SKM-1 (cell line): ENCODE measurements around the gene PRPF4.
"Not testable (repeated sequence)": the region's sequence is repeated elsewhere in the genome, so short reads cannot be mapped to it uniquely, and the experiment has no call there.

Experiments used
- DNase-seq: peaks from one replicate; lab custom pipeline; 2025; ENCODE audit not compliant: unreplicated experiment; lab: John Stamatoyannopoulos, UW

The PRPF4 gene

GRCh38 chr9:113275157-113276131 lies at the start of gene PRPF4, which contains the start of gene CDC26:
Gene PRPF4 (plus strand): TSS chr9:113275658. CDS start chr9:113275744, 86 bp downstream.
Gene CDC26 (minus strand): TSS chr9:113275572. CDS start chr9:113272507, 3,065 bp downstream.
- peak; percentile 38 for DNase-seq

- no peak for DNase-seq
Measured at GRCh38 chr9:113227436-113227835, 48.0 kb upstream of the PRPF4 start.

DNA sequence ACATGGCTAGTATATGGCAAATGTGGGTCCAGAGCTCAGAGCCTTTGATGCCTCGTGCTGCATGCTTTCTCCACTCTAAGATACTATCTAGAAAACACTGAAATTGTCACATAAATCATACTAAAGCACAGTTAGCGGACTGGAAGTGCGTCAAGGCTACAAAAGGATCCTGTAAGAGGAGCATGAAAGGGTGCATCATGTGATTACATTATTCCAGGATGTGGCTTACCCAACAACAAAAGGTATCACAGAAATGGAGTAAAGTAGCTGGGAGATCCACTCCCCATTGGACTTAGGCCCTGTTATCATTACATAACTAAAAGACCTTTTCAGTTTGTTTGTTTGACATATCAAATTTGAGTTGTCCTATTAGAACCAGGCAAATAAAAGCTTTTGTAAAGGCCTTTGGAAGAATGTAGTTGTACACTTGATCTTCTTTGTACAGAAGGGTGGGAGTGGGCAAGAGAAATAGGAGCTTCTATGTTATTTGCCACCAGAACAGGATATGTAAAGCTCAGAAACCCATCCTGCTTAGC lies 47.3 kb upstream of the PRPF4 start:
- DNase-seq: no peak

- no peak for DNase-seq
Measured at GRCh38 chr9:113231701-113232100, 43.8 kb upstream of the PRPF4 start.

DNA sequence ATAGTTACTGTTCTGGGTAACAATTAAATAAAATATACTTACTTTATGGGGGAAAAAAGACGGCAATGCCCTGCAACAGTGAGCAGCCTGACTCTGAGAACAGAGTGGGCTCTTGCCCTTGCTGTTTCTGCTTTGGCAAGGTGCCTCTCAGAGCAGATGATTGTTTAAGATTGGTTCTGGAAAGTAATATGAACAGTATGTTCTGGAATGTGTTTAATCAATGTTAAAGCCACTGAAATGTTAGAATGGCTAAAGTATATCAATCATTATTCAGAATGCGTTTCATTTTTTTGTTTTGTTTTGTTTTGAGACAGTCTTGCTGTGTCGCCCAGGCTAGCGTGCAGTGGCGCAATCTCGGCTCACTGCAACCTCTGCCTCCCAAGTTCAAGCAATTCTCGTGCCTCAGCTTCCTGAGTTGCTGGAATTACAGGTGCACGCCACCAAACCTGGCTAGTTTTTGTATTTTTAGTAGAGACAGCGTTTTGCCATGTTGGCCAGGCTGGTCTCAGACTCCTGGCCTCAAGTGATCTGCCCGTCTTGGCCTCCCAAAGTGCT lies 39.7 kb upstream of the PRPF4 start:
- DNase-seq: not testable (repeated sequence)

GRCh38 chr9:113237026-113237425 lies 38.4 kb upstream of the PRPF4 start:
- DNase-seq: no peak

DNA sequence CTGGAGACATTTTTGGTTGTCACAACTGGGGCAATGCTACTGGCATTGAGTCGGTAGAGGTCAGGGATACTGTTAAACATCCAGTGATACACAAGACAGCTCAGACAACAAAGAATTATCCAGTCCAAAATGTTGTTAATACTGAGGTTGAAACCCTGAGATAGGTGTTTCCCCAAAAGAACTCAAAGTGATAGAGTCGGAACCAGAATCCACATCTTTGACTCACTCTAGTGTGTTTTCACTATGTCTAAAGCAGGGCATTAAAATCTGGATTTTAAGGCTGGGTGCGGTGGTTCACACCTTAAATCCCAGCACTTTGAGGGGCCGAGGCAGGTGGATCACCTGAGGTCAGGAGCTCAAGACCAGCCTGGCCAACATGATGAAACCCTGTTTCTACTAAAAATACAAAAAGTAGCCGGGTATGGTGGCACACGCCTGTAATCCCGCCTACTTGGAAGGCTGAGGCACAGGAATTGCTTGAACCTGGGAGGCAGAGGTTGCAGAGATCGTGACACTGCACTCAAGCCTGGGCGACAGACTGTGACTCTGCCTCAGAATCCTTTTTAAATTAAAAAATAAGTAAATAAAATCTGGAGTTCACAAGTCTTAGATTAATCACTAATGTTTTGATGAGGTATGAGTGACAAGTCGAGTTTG lies 37.1 kb upstream of the PRPF4 start:
- DNase-seq: no peak

DNA sequence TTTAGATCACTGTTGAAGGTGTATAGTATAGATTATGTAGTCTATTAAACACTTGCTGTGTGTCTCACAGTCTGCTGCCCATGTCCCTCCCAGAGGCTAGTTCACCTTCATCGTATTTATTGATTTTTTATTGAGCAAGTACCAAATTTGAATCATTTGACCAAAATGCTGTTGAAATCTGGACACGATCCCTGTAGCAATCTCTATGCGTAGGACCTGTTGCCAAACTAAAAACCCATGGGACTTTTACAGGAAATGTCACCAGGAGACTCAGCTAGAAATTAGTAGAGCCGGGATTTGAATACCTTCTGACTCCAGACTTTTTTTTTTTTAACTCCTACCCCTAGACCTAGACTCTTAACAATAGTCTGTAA lies 36.6 kb upstream of the PRPF4 start:
- no peak for DNase-seq

- DNase-seq: no peak
Measured at GRCh38 chr9:113241161-113241560, 34.3 kb upstream of the PRPF4 start.

GRCh38 chr9:113244556-113244955 lies 30.9 kb upstream of the PRPF4 start:
- DNase-seq: no peak

GRCh38 chr9:113245894-113246293 lies 29.6 kb upstream of the PRPF4 start:
- no peak for DNase-seq

DNA sequence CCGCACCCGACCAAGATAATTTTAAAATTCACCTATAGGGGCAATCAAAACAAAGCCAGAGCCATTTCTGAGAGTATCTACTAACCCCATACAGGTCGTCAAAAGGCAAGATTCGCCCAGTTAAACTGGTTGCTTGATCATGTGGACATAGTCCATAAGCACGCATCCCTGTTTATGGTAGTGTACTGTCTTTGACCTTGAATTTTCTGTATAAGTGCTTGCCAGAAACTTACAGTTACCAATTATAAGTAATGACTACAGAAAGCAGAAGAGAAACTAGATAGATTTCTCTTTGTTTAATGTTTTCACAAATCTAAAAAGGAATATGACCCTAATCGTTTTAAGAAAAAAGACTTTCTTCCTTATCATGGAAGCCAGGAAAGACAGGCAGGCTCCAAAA lies 28.5 kb upstream of the PRPF4 start:
- no peak for DNase-seq

DNA sequence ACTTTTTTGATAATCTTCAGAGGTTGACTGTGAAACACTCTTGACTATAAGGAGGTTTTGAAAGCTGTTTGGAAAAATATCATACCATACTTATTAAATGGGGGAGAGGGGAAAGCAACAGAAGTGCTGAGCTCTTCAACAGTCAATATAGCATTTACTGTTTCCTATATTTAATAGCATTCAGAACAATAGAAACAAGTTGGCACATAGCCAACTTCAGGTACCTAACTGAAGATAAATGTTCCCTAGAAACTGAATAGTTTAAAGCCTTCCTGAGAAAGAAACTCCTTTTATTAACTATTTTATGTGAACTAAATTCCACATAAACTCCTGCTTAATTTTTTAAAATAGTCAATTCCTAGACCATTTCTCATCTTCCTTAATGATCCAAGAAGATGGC lies 27.8 kb upstream of the PRPF4 start:
- no peak for DNase-seq

DNA sequence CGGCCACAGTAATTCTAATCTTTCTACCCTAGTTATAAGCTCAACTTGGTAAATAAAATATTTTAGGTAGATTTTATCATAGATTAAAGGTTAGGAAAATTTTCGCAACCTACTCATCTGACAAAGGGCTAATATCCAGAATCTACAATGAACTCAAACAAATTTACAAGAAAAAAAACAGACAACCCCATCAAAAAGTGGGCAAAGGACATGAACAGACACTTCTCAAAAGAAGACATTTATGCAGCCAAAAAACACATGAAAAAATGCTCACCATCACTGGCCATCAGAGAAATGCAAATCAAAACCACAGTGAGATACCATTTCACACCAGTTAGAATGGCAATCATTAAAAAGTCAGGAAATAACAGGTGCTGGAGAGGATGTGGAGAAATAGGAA lies 25.8 kb upstream of the PRPF4 start:
- DNase-seq: not testable (repeated sequence)

DNA sequence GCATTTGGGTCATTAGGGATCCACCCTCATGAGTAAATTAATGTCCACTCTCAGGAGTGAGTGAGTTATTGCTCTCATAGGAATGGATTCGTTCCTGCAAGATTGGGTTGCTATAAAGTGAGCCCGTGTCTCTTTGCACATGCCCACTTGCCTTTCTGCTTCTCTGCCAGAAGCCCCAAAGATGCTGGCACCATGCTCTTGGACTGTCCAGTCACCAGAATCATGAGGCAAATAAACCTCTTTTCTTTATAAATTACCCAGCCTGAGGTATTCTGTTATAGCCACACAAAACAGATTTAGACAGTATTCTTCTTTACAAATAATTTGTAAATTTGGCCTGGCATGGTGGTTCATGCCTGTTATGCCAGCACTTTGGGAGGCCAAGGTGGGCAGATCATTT lies 24.7 kb upstream of the PRPF4 start:
- DNase-seq: no peak

DNA sequence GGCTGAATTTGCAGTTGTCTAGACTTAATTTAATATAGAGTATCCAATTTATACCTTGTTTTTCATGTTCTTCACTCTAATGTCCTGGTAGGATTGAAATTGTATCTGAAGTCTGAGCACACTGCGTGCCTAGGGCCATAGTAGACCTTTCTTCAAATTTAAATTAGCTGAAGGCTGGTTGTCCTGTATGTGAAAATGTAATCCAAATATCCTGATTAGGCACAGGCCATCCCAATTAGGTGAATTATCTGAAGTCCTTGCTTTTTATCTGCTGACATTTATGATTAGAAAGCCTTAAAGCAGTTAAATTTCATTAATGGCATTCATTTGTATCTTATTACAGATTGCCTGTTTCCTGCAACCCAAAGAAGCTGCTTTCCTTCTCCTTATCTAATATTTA lies 20.5 kb upstream of the PRPF4 start:
- DNase-seq: no peak

DNA sequence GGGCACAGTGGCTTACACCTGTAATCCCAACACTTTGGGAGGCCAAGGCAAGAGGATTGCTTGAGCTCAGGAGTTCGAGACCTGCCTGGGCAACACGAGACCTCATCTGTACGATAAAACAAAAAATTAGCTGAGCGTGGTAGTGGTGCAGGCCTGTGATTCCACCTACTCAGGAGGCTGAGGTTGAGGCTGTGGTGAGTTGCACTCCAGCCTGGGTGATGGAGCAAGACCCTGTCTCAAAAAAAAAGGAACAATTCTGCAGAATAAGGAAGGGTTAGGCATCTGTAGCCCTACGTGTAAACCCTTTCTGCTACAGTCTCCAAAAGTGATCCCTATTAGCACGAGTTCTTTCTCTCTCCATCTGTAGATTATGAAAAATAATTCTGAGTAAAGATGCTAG lies 20.0 kb upstream of the PRPF4 start:
- DNase-seq: peak; percentile 13

GRCh38 chr9:113257863-113258262 lies 17.6 kb upstream of the PRPF4 start:
- DNase-seq: no peak

- DNase-seq: no peak
Measured at GRCh38 chr9:113258282-113258681, 17.2 kb upstream of the PRPF4 start.

DNA sequence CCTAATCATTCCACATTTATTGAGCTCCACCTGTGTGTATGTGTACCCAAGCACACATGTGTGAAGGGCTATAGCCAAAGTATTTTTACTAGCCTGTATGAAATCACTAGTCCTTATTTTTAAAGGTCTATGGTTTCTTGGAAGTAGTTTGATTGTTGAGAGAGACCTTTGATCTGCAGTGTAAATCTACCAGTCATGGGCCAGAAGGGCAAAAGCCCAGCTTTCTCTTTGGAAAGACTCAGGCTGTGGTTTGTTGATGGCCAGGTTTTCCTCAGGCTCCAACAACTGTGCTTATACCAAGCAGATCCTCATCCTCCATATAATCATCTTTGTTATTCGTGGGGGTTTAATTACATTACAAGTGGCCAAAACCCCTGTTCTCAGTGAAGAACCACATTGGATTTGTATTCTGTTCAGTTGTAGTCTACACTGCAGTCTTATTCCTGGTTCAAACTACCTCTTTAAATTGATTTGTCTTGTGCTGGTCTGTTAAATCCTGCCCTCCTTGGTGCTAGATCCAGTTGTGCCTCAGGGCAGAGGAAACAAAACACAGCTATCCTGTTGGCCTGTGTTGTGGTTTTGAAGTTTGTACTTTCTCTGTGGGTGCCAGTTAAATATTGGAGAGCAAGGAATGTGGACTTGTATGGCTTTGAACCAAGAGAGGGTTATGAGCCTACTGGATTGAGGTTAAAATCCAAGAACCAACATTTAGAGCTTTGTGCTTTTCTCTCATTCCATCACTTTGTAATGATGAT lies 13.4 kb upstream of the PRPF4 start:
- DNase-seq: no peak

- no peak for DNase-seq
Measured at GRCh38 chr9:113266174-113266573, 9.3 kb upstream of the PRPF4 start.
